H1 (cell line): ENCODE data around the gene TELO2. TPM values are rescaled to one million over a fixed set of nuclear protein-coding genes. Genes with fewer than 3 reads are reported as not detected.

Source experiments
- BACH1 ChIP-seq: IDR thresholded peaks from 2 replicates; pipeline ENCODE4 v1.6.1; 2012; ENCODE audit warnings: low read length, improper control_type of control experiment
- BRCA1 ChIP-seq: IDR thresholded peaks from 2 replicates; pipeline ENCODE4 v1.6.1; 2012; ENCODE audit warnings: low read depth, low read length, improper control_type of control experiment
- EP300 ChIP-seq, 2 experiments: IDR thresholded peaks; 1 replicate in 1 of 2; 2 replicates in 1 of 2; pipeline ENCODE4 v1.6.1; 2011 to 2012; ENCODE audit warnings: low read depth in 2 of 2, low read length in 2 of 2, mild to moderate bottlenecking in 2 of 2, borderline replicate concordance in 1 of 2, inconsistent platforms in 1 of 2, moderate library complexity in 1 of 2
- RAD21 ChIP-seq, 2 experiments: IDR thresholded peaks in 1 of 2; conservative IDR thresholded peaks in 1 of 2; 2 replicates each; pipeline ENCODE4 v1.6.1; 2011; ENCODE audit warnings: low read depth in 2 of 2, low read length in 2 of 2, improper control_type of control experiment in 1 of 2, inconsistent platforms in 1 of 2, mild to moderate bottlenecking in 1 of 2, moderate library complexity in 1 of 2
- polyA plus RNA-seq, 7 experiments: library from polyadenylated mRNA; depleted of rRNA in 3 of 7; stranded (reverse) in 5 of 7; unstranded in 2 of 7; fragments of >200 nt in 5 of 7; fragments of 200-250 nt in 2 of 7; gene quantifications; 1 replicate in 5 of 7; 2 replicates in 1 of 7; 4 replicates in 1 of 7; pipeline versions ENCODE4 v1.2.1 to v1.2.3, GENCODE V29; 2011 to 2013; ENCODE audit warnings: missing spikeins in 2 of 7, mixed read lengths in 2 of 7
- total RNA-seq: library from RNA; stranded (reverse); fragmentation: NEBNext Ultra II Directional; extraction: Animal tissue kit (Norgen Biotek cat#: 25700); gene quantifications from 2 replicates; pipeline ENCODE4 v1.2.1, GENCODE V29; 2021

Gene TELO2
- total and polyA plus RNA-seq, 2 of the 8 experiments (the other 6 are each of a cell fraction or from before 2014, with no cell fraction given): 39.3 to 64.8 TPM

- TF ChIP-seq BRCA1 (no peak), RAD21 (IDR thresholded peaks at IDR 0.05 in 1 of 2, conservative IDR thresholded peaks at IDR 0.05 in 1 of 2; ENCODE audit: low read depth in 2 of 2, low read length in 2 of 2) (no peak), EP300 (IDR thresholded peaks at IDR 0.05; ENCODE audit: borderline replicate concordance in 1 of 2, low read depth in 2 of 2, low read length in 2 of 2) (no peak), BACH1 (no peak)
- TF ChIP-seq, all 59 proteins: peak for 0
These were observed 49.7 kb upstream of the TELO2 start (continued) for GRCh38 chr16:1443403-1443973.
